HEK293 (cell line): ENCODE data around the gene ZNF613.

Experiments used
- HOXC10 ChIP-seq: sonication (generic); formaldehyde crosslinking; IDR thresholded peaks from 2 replicates; pipeline ENCODE4 v1.8.1; 2023; ENCODE audit warnings: mild to moderate bottlenecking, missing genetic modification reagents
- KLF17 ChIP-seq: fragments of 450-650 bp; formaldehyde crosslinking; IDR thresholded peaks from 2 replicates; pipeline ENCODE4 v1.5.1; 2016; ENCODE audit warnings: missing biosample characterization, missing genetic modification characterization
- PATZ1 ChIP-seq: fragments of 450-650 bp; formaldehyde crosslinking; IDR thresholded peaks from 2 replicates; pipeline ENCODE4 v1.5.1; 2016; ENCODE audit warnings: missing biosample characterization, missing genetic modification characterization
- PRDM2 ChIP-seq: fragments of 450-650 bp; formaldehyde crosslinking; IDR thresholded peaks from 2 replicates; pipeline ENCODE4 v1.5.1; 2016; ENCODE audit warnings: missing biosample characterization, missing genetic modification characterization, borderline replicate concordance
- SCRT1 ChIP-seq: fragments of 450-650 bp; formaldehyde crosslinking; IDR thresholded peaks from 2 replicates; pipeline ENCODE4 v1.5.1; 2016; ENCODE audit warnings: missing biosample characterization, missing genetic modification characterization, borderline replicate concordance
- SETDB1 ChIP-seq: IDR thresholded peaks from one replicate; pipeline ENCODE4 v1.6.1; 2017; ENCODE audit warnings: mild to moderate bottlenecking, low read length, moderate library complexity, mixed read lengths; ENCODE audit not compliant: insufficient read length
- SP2 ChIP-seq: fragments of 450-650 bp; formaldehyde crosslinking; IDR thresholded peaks from 2 replicates; pipeline ENCODE4 v1.5.1; 2016; ENCODE audit warnings: missing biosample characterization, missing genetic modification characterization
- ZBTB21 ChIP-seq: fragments of 450-650 bp; formaldehyde crosslinking; IDR thresholded peaks from 2 replicates; pipeline ENCODE4 v1.5.1; 2017; ENCODE audit warnings: missing biosample characterization, missing genetic modification characterization
- ZBTB26 ChIP-seq: fragments of 450-650 bp; formaldehyde crosslinking; optimal IDR thresholded peaks from 2 replicates; pipeline ENCODE3; 2016; ENCODE audit warnings: missing biosample characterization, mild to moderate bottlenecking, missing genetic modification characterization
- ZNF146 ChIP-seq: fragments of 450-650 bp; formaldehyde crosslinking; IDR thresholded peaks from 2 replicates; pipeline ENCODE4 v1.5.1; 2016; ENCODE audit warnings: missing biosample characterization, missing genetic modification characterization
- ZNF174 ChIP-seq: fragments of 450-650 bp; formaldehyde crosslinking; IDR thresholded peaks from 2 replicates; pipeline ENCODE4 v1.5.0; 2017; ENCODE audit warnings: missing biosample characterization, mild to moderate bottlenecking, missing genetic modification characterization
- ZNF19 ChIP-seq: fragments of 450-650 bp; formaldehyde crosslinking; IDR thresholded peaks from 2 replicates; pipeline ENCODE4; 2016; ENCODE audit warnings: missing biosample characterization, missing genetic modification characterization, low read depth
- ZNF211 ChIP-seq: fragments of 450-650 bp; formaldehyde crosslinking; IDR thresholded peaks from 2 replicates; pipeline ENCODE4 v1.5.1; 2016; ENCODE audit warnings: low read depth, missing biosample characterization, missing genetic modification characterization
- ZNF221 ChIP-seq: fragments of 450-650 bp; formaldehyde crosslinking; IDR thresholded peaks from 2 replicates; pipeline ENCODE4 v1.5.1; 2017; ENCODE audit warnings: missing biosample characterization, missing genetic modification characterization, borderline replicate concordance
- ZNF24 ChIP-seq: fragments of 450-650 bp; formaldehyde crosslinking; IDR thresholded peaks from 2 replicates; pipeline ENCODE4 v1.5.1; 2016; ENCODE audit warnings: missing biosample characterization, missing genetic modification characterization
- ZNF26 ChIP-seq: fragments of 450-650 bp; formaldehyde crosslinking; IDR thresholded peaks from 2 replicates; pipeline ENCODE4 v1.5.1; 2016; ENCODE audit warnings: missing biosample characterization, missing genetic modification characterization
- ZNF404 ChIP-seq: fragments of 450-650 bp; formaldehyde crosslinking; IDR thresholded peaks from 2 replicates; pipeline ENCODE4 v1.5.1; 2017; ENCODE audit warnings: missing biosample characterization, missing genetic modification characterization
- ZNF423 ChIP-seq: fragments of 450-650 bp; formaldehyde crosslinking; IDR thresholded peaks from 2 replicates; pipeline ENCODE4 v1.5.1; 2016; ENCODE audit warnings: missing biosample characterization, missing genetic modification characterization
- ZNF433 ChIP-seq: fragments of 450-650 bp; formaldehyde crosslinking; IDR thresholded peaks from 2 replicates; pipeline ENCODE4 v1.5.1; 2016; ENCODE audit warnings: missing biosample characterization, missing genetic modification characterization, low read depth
- ZNF501 ChIP-seq: fragments of 450-650 bp; formaldehyde crosslinking; IDR thresholded peaks from 2 replicates; pipeline ENCODE4 v1.5.1; 2016; ENCODE audit warnings: missing biosample characterization, missing genetic modification characterization
- ZNF514 ChIP-seq: fragments of 450-650 bp; formaldehyde crosslinking; IDR thresholded peaks from 2 replicates; pipeline ENCODE4 v1.5.1; 2016; ENCODE audit warnings: missing biosample characterization, missing genetic modification characterization
- ZNF529 ChIP-seq: fragments of 450-650 bp; formaldehyde crosslinking; IDR thresholded peaks from 2 replicates; pipeline ENCODE4 v1.5.1; 2017; ENCODE audit warnings: missing genetic modification characterization, missing biosample characterization; ENCODE audit not compliant: insufficient replicate concordance
- ZNF600 ChIP-seq: fragments of 450-650 bp; formaldehyde crosslinking; IDR thresholded peaks from 2 replicates; pipeline ENCODE4 v1.5.1; 2016; ENCODE audit warnings: missing biosample characterization, missing genetic modification characterization
- ZNF701 ChIP-seq: fragments of 450-650 bp; formaldehyde crosslinking; IDR thresholded peaks from 2 replicates; pipeline ENCODE4 v1.5.1; 2016; ENCODE audit warnings: missing biosample characterization, missing genetic modification characterization
- ZNF792 ChIP-seq: fragments of 450-650 bp; formaldehyde crosslinking; IDR thresholded peaks from 2 replicates; pipeline ENCODE4 v1.5.1; 2016; ENCODE audit warnings: missing biosample characterization, missing genetic modification characterization
- ZSCAN4 ChIP-seq: fragments of 450-650 bp; formaldehyde crosslinking; IDR thresholded peaks from 2 replicates; pipeline ENCODE4 v1.5.1; 2017; ENCODE audit warnings: missing biosample characterization, missing genetic modification characterization

ZNF613 gene

GRCh38 chr19:51887522-51888498 is 39.5 kb upstream of the ZNF613 start, which contains the start of gene ZNF577 (continued):
- TF ChIP-seq KLF17 (no peak), ZNF146 (no peak), ZNF501 (tag by site-specific recombination) (peak; percentile 60; the same call in 1 of the 2 replicates), ZNF423 (tag by site-specific recombination) (no peak), ZNF792 (tag by site-specific recombination) (no peak), ZNF211 (tag by site-specific recombination) (no peak), ZBTB21 (tag by site-specific recombination) (peak; percentile 58; the same call in 1 of the 2 replicates), ZNF221 (tag by site-specific recombination) (no peak), ZNF24 (no peak), ZNF600 (tag by site-specific recombination) (no peak), PATZ1 (tag by site-specific recombination) (0 out of 2 replicates have a peak, but pooled peaks have one; percentile 25), ZNF514 (tag by site-specific recombination) (no peak), ZNF26 (no peak), HOXC10 (CRISPR knock-in tag) (no peak), ZNF404 (tag by site-specific recombination) (no peak), ZSCAN4 (tag by site-specific recombination) (no peak), SETDB1 (no peak), ZBTB26 (peak; percentile 28), ZNF701 (tag by site-specific recombination) (no peak), SP2 (tag by site-specific recombination) (no peak), ZNF19 (tag by site-specific recombination) (no peak), ZNF433 (tag by site-specific recombination) (no peak), PRDM2 (no peak), ZNF174 (tag by site-specific recombination) (no peak), SCRT1 (tag by site-specific recombination) (no peak), ZNF529 (no peak)
